SK-N-SH treated with all-trans-retinoic acid at 6 μM for 48 hours (cell line): Measurements from ENCODE around the gene PYGL.

Source experiments
- PPARA ChIP-seq: fragments of 250-450 bp; sonication (Bioruptor Pico); IDR thresholded peaks from 2 replicates; pipeline ENCODE4 v1.5.0; 2020; ENCODE audit warnings: mild to moderate bottlenecking, borderline replicate concordance
- RARB ChIP-seq: fragments of 250-450 bp; sonication (Bioruptor Pico); IDR thresholded peaks from 2 replicates; pipeline ENCODE4 v1.8.0; 2021; ENCODE audit warnings: mild to moderate bottlenecking, moderate library complexity
- TSHZ2 ChIP-seq: fragments of 250-450 bp; sonication (Bioruptor Pico); IDR thresholded peaks from 2 replicates; pipeline ENCODE4 v1.5.0; 2020; ENCODE audit warnings: mild to moderate bottlenecking, moderate library complexity
- ZNF70 ChIP-seq: fragments of 450-650 bp; formaldehyde crosslinking; IDR thresholded peaks from 2 replicates; pipeline ENCODE4 v1.5.0; 2020; ENCODE audit warnings: mild to moderate bottlenecking, moderate library complexity

GRCh38 chr14:50864946-50865345 is 79.3 kb downstream of the PYGL start:
- no peak for TF ChIP-seq ZNF70
- TF ChIP-seq PPARA (CRISPR knock-in tag), result no peak
- TF ChIP-seq RARB (CRISPR knock-in tag), result no peak
- TF ChIP-seq TSHZ2 (CRISPR knock-in tag), result no peak
